ENCODE measurements around the gene MBD4. TPM values are rescaled to one million over a fixed set of nuclear protein-coding genes. Genes with fewer than 3 reads are reported as not detected.
A peak's percentile ranks its signal among the peaks of the same experiment; 100 is the strongest.

The MBD4 gene
- total RNA-seq, 4 donors from 2014 or later: 15.5 to 42.0 (median 32.8) TPM

GRCh38 chr3:129432671-129433070 is 7.1 kb downstream of the MBD4 start:
- Histone ChIP-seq H3K9me3 (no peaks in the 10 kb centered on the region), H3K4me1 (peaks cover 0 to 48% (median 13%) of the 10 kb centered on the region in 4 donors), H3K36me3 (peaks cover 0 to 66% (median 0%) of the 10 kb centered on the region in 3 donors), H3K27me3 (no peaks in the 10 kb centered on the region), H3K27ac (no peak overlapping the region), H3K4me3 (no peak overlapping the region)
- no peak for TF ChIP-seq POLR2A (IDR thresholded peaks at IDR 0.05)
- DNase-seq (ENCODE audit: low spot score in 2 of 2): no peak

GRCh38 chr3:129432036-129432435 is 7.7 kb downstream of the MBD4 start:
- Histone ChIP-seq H3K27ac (no peak overlapping the region), H3K4me1 (peaks cover 0 to 45% (median 13%) of the 10 kb centered on the region in 4 donors), H3K36me3 (peaks cover 0 to 60% (median 0%) of the 10 kb centered on the region in 3 donors), H3K27me3 (no peaks in the 10 kb centered on the region), H3K4me3 (no peak overlapping the region), H3K9me3 (no peaks in the 10 kb centered on the region)
- no peak for TF ChIP-seq CTCF (IDR thresholded peaks at IDR 0.05)
- no peak for TF ChIP-seq POLR2A (IDR thresholded peaks at IDR 0.05)
- TF ChIP-seq EP300 (IDR thresholded peaks at IDR 0.05): no peak
- 67 to 82% methylated on average over 7 of the region's 7 CpGs for WGBS, 2 donors
- DNase-seq (ENCODE audit: low spot score in 2 of 2): no peak

GRCh38 chr3:129429602-129430001 is 10.1 kb downstream of the MBD4 start:
- H3K27ac ChIP-seq: no peak overlapping the region
- no peaks in the 10 kb centered on the region for H3K27me3 ChIP-seq
- WGBS, 2 donors: 82 to 93% methylated on average over 4 of the region's 4 CpGs
- no peak overlapping the region for H3K4me3 ChIP-seq
- peaks cover 0 to 21% (median 4%) of the 10 kb centered on the region in 4 donors for H3K4me1 ChIP-seq
- DNase-seq (ENCODE audit: low spot score in 2 of 2): no peak
- TF ChIP-seq CTCF (IDR thresholded peaks at IDR 0.05) (no peak), EP300 (IDR thresholded peaks at IDR 0.05) (no peak), POLR2A (IDR thresholded peaks at IDR 0.05) (no peak)
- no peaks in the 10 kb centered on the region for H3K9me3 ChIP-seq
- H3K36me3 ChIP-seq: peaks cover 0 to 48% (median 0%) of the 10 kb centered on the region in 3 donors

- peaks cover 0 to 46% (median 0%) of the 10 kb centered on the region in 3 donors for H3K36me3 ChIP-seq
- no peak for DNase-seq (ENCODE audit: low spot score in 2 of 2)
- H3K4me3 ChIP-seq: peak overlapping the region in 2 of 4 donors; percentile 16 to 55
- no peaks in the 10 kb centered on the region for H3K9me3 ChIP-seq
- H3K4me1 ChIP-seq: peaks cover 0 to 16% (median 4%) of the 10 kb centered on the region in 4 donors
- TF ChIP-seq EP300 (IDR thresholded peaks at IDR 0.05) (no peak), CTCF (IDR thresholded peaks at IDR 0.05) (no peak), POLR2A (IDR thresholded peaks at IDR 0.05) (no peak)
- 71 to 73% methylated on average over 3 of the region's 3 CpGs for WGBS, 2 donors
- H3K27ac ChIP-seq: peak overlapping the region in 3 of 4 donors; percentile 48 to 72 (median 65)
- no peaks in the 10 kb centered on the region for H3K27me3 ChIP-seq
Observed at GRCh38 chr3:129429080-129429451, 10.7 kb downstream of the MBD4 start.

GRCh38 chr3:129428376-129429079 is 11.2 kb downstream of the MBD4 start, which contains the start of gene EFCAB12:
EFCAB12 (minus strand) TSS chr3:129428636; CDS start chr3:129428488, 148 bp downstream.
- H3K27ac ChIP-seq: peak within 1 kb of the TSS in 3 of 4 donors; percentile 48 to 72 (median 65)
- WGBS, 2 donors: 5 to 7% methylated on average over 11 to 14 of the region's 42 CpGs
- peak within 1 kb of the TSS; percentile 19 to 55 (median 44) for H3K4me3 ChIP-seq
- H3K36me3 ChIP-seq: peaks cover 0 to 40% (median 0%) of the 10 kb centered on the region in 3 donors
- H3K9me3 ChIP-seq: no peaks in the 10 kb centered on the region
- peaks cover 0 to 16% (median 4%) of the 10 kb centered on the region in 4 donors for H3K4me1 ChIP-seq
- TF ChIP-seq POLR2A (IDR thresholded peaks at IDR 0.05): no peak
- no peak for TF ChIP-seq CTCF (IDR thresholded peaks at IDR 0.05)
- TF ChIP-seq EP300 (IDR thresholded peaks at IDR 0.05): peak; percentile 24 to 49
- no peaks in the 10 kb centered on the region for H3K27me3 ChIP-seq
- peak; percentile 93 to 96 for DNase-seq (ENCODE audit: low spot score in 2 of 2)
